ENCODE results near the gene TM4SF4.

TM4SF4 gene

DNA sequence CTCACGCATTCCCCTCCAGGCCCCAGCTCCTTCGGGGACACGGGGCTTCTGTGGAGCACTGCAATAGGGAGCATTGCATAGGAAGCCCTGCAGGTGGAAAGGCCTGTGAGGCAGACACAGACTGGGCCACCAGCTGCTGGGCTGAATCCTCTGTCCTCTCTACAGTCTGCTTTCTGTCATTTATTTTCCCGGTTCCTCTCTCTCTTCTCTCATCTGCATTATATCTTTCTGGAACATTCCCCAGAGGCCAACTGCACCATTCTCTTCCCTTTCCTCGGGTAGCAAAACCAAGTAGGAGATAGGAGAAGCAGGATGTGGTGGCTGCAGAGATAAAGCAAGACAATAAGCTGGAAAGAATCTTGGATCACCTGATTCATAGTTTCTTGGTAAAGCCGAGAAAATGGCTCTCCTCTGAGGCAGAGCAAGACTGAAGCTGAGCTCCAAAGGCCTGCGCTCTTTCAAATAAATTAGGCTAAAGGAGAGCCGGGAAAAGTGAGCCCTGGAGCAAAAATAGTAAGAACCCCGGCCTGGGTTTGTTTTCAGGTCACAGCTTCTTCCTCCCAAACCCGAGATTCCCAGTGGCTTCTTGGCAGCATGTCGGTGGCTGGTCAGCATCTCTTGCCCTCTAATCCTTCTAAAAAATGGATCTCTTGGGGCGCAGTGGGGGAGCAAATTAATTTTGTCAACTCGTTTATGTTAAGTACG, 5.3 kb downstream of the TM4SF4 start:
- H3K9me3 ChIP-seq (ENCODE audit: severe bottlenecking), result no peaks in the 10 kb centered on the region
- DNase-seq (ENCODE audit: low spot score) (no peak), ATAC-seq (ENCODE audit: low read depth) (no peak)
- no peak overlapping the region for H3K4me3 ChIP-seq (ENCODE audit: severe bottlenecking)
- H3K27me3 ChIP-seq (ENCODE audit: insufficient read depth, poor library complexity, severe bottlenecking), result no peaks in the 10 kb centered on the region
- no peaks in the 10 kb centered on the region for H3K4me1 ChIP-seq (ENCODE audit: insufficient read depth, poor library complexity, severe bottlenecking)
- no peak overlapping the region for H3K27ac ChIP-seq (ENCODE audit: poor library complexity, severe bottlenecking)
- no peak for TF ChIP-seq CTCF (IDR thresholded peaks at IDR 0.05; ENCODE audit: poor library complexity, severe bottlenecking)
- H3K36me3 ChIP-seq (ENCODE audit: low read depth), result no peaks in the 10 kb centered on the region

DNA sequence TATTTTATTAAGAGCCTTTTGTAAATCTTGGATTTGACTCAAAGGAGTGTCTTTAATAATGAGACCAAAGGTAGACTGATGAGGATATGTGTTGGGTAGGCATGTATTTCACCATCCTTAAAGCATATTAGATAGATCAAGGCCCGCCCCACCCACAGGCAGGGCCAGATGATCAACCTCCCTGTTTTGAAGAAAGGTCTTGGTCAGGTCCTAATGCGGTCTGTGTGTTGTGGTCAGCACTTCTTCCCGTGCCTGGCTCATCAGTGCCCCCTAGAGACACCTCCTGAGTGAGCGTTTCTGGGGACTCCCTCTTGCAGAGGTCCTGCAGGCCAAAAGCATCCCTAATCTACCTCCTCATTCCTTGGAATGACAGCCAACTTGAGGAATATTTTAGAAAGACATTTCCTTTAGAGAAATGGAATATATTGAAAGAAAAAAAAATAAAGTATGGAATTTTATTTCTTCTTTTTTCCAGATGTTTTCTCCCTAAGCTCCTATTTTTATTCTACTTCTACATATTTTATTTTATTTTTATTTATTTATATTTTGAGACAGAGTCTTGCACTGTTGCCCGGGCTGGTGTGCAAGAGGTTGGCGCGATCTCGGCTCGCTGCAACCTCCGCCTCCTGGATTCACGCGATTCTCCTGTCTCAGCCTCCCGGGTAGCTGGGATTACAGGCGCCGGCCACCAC, 6.0 kb downstream of the TM4SF4 start:
- no peak for DNase-seq (ENCODE audit: low spot score)
- no peaks in the 10 kb centered on the region for H3K36me3 ChIP-seq (ENCODE audit: low read depth)
- peak; percentile 96 for TF ChIP-seq CTCF (IDR thresholded peaks at IDR 0.05; ENCODE audit: poor library complexity, severe bottlenecking)
- ATAC-seq (ENCODE audit: low read depth), result peak; percentile 92
- no peak overlapping the region for H3K27ac ChIP-seq (ENCODE audit: poor library complexity, severe bottlenecking)
- no peak overlapping the region for H3K4me3 ChIP-seq (ENCODE audit: severe bottlenecking)
- no peaks in the 10 kb centered on the region for H3K4me1 ChIP-seq (ENCODE audit: insufficient read depth, poor library complexity, severe bottlenecking)
- no peaks in the 10 kb centered on the region for H3K27me3 ChIP-seq (ENCODE audit: insufficient read depth, poor library complexity, severe bottlenecking)
- no peaks in the 10 kb centered on the region for H3K9me3 ChIP-seq (ENCODE audit: severe bottlenecking)

DNA sequence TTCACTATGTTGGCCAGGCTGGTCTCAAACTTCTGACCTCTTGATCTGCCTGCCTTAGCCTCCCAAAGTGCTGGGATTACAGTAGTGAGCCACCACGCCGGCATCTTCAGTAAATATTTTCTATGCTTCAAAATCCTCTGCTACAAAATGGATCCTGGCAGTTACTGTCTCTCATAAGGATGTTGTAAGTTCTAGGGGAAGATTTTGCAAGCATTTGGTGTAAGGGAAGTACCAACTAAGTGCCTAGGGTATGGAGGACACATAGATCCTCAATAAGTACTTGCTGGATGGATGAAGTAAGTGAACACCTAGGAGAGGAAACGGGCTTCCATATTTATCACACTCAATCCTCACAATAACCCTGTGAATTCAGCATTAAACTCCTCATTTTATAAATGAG, 6.6 kb downstream of the TM4SF4 start:
- no peak overlapping the region for H3K4me3 ChIP-seq (ENCODE audit: severe bottlenecking)
- ATAC-seq (ENCODE audit: low read depth) (no peak), DNase-seq (ENCODE audit: low spot score) (no peak)
- no peaks in the 10 kb centered on the region for H3K9me3 ChIP-seq (ENCODE audit: severe bottlenecking)
- no peak for TF ChIP-seq CTCF (IDR thresholded peaks at IDR 0.05; ENCODE audit: poor library complexity, severe bottlenecking)
- H3K36me3 ChIP-seq (ENCODE audit: low read depth), result no peaks in the 10 kb centered on the region
- H3K27me3 ChIP-seq (ENCODE audit: insufficient read depth, poor library complexity, severe bottlenecking), result no peaks in the 10 kb centered on the region
- no peak overlapping the region for H3K27ac ChIP-seq (ENCODE audit: poor library complexity, severe bottlenecking)
- no peaks in the 10 kb centered on the region for H3K4me1 ChIP-seq (ENCODE audit: insufficient read depth, poor library complexity, severe bottlenecking)

GRCh38 chr3:149481491-149481890, 7.0 kb downstream of the TM4SF4 start:
- no peak for TF ChIP-seq CTCF (IDR thresholded peaks at IDR 0.05; ENCODE audit: poor library complexity, severe bottlenecking)
- H3K27me3 ChIP-seq (ENCODE audit: insufficient read depth, poor library complexity, severe bottlenecking), result no peaks in the 10 kb centered on the region
- ATAC-seq (ENCODE audit: low read depth), result no peak
- H3K4me3 ChIP-seq (ENCODE audit: severe bottlenecking), result no peak overlapping the region
- H3K27ac ChIP-seq (ENCODE audit: poor library complexity, severe bottlenecking), result no peak overlapping the region
- no peaks in the 10 kb centered on the region for H3K36me3 ChIP-seq (ENCODE audit: low read depth)
- DNase-seq (ENCODE audit: low spot score), result no peak
- no peaks in the 10 kb centered on the region for H3K9me3 ChIP-seq (ENCODE audit: severe bottlenecking)
- H3K4me1 ChIP-seq (ENCODE audit: insufficient read depth, poor library complexity, severe bottlenecking), result no peaks in the 10 kb centered on the region

DNA sequence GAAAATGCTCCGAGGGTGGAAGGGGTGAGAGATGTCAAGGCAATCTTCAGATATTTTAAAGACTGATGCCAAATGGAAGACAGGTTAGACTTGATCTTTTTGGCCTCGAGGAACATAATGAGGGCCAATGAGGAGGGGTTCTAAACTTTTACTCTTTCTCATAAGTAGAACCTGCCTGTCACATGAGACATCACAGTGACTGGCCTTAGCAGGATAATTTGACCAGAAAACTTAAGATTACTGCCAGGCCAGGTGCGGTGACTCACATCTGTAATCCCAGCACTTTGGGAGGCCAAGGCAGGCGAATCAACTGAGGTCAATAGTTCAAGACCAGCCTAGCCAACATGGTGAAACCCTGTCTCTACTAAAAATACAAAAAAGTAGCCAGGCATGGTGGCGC, 12.2 kb downstream of the TM4SF4 start:
- no peak for TF ChIP-seq CTCF (IDR thresholded peaks at IDR 0.05; ENCODE audit: poor library complexity, severe bottlenecking)
- Histone ChIP-seq H3K27me3 (ENCODE audit: insufficient read depth, poor library complexity, severe bottlenecking) (no peaks in the 10 kb centered on the region), H3K36me3 (ENCODE audit: low read depth) (no peaks in the 10 kb centered on the region), H3K4me1 (ENCODE audit: insufficient read depth, poor library complexity, severe bottlenecking) (no peaks in the 10 kb centered on the region), H3K27ac (ENCODE audit: poor library complexity, severe bottlenecking) (no peak overlapping the region), H3K4me3 (ENCODE audit: severe bottlenecking) (no peak overlapping the region), H3K9me3 (ENCODE audit: severe bottlenecking) (no peaks in the 10 kb centered on the region)
- ATAC-seq (ENCODE audit: low read depth), result no peak
- DNase-seq (ENCODE audit: low spot score), result no peak

All from RWPE2 (cell line).